ENCODE data around the gene EPS15.

GRCh38 chr1:51344602-51345299, 174.3 kb downstream of the EPS15 start:
- TF ChIP-seq CTCF (IDR thresholded peaks at IDR 0.05; ENCODE audit: low read length) (no peak), EZH2phosphoT487 (IDR thresholded peaks at IDR 0.05; ENCODE audit: low read length) (no peak), EZH2 (optimal IDR thresholded peaks at IDR 0.05; ENCODE audit: low read depth, low read length) (no peak)

Measured in MM.1S (cell line).